Right lobe of liver (tissue), 4 donors: ENCODE measurements around the gene FSTL4.

ENCODE experiments used
- CTCF ChIP-seq, 4 donors: fragments of 200-600 bp in 3 of 4; fragments of 450-650 bp in 1 of 4; IDR thresholded peaks; one replicate each; pipeline versions ENCODE4 v1.5.1 to v1.8.0; 2016 to 2022; ENCODE audit warnings: antibody characterized with exemption in 4 of 4, mild to moderate bottlenecking in 2 of 4
- POLR2A ChIP-seq: fragments of 450-650 bp; IDR thresholded peaks from one replicate; pipeline ENCODE4 v1.6.1; 2017; ENCODE audit warnings: antibody characterized with exemption, mild to moderate bottlenecking
- donor health status: DM: no; HTN: no; CAD: no.
- donor health status: DM: no; HTN: no; CAD: no.
- donor health status: DM: no; HTN: yes; CAD: no.

GRCh38 chr5:133433641-133434040, 178.7 kb downstream of the FSTL4 start:
- TF ChIP-seq CTCF (IDR thresholded peaks at IDR 0.05), result no peak
- TF ChIP-seq POLR2A, result no peak
